ENCODE results near the gene GRID2IP. TPM values are rescaled to one million over a fixed set of nuclear protein-coding genes. Genes with fewer than 3 reads are reported as not detected.

The GRID2IP gene
- total RNA-seq, 1 donor from 2014 or later: not detected

DNA sequence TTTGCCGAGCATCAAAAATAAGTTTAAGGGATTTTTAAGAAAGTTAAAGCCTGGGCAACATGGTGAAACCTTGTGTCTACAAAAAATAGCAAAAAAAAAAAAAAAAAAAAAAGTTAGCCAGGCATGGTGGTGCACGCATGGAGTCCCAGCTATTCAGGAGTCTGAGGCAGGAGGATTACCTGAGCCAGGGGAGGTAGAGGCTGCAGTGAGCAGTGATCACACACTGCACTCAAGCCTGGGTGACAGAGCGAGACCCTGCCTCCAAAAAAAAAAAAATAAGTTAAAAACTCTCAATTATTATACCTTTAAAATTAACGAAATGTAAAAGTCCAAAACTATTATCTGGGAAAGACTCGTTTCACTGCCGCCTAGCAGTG, 68.5 kb downstream of the GRID2IP start:
- H3K9me3 Mint-ChIP-seq: peaks cover 7% of the 10 kb centered on the region
- peak overlapping the region; percentile 98 for H3K4me3 Mint-ChIP-seq
- H4K20me1 ChIP-seq (ENCODE audit: low read depth): peaks cover 49% of the 10 kb centered on the region
- H3K36me3 ChIP-seq: no peaks in the 10 kb centered on the region
- peak overlapping the region; percentile 80 for H3K4me3 ChIP-seq
- H3K4me1 Mint-ChIP-seq: peaks cover 7% of the 10 kb centered on the region
- DNase-seq (ENCODE audit: low spot score): no peak
- peaks cover 13% of the 10 kb centered on the region for H3K36me3 Mint-ChIP-seq
- H3K4me2 ChIP-seq: peak overlapping the region; percentile 85
- no peak overlapping the region for H3K27ac ChIP-seq
- H3F3A ChIP-seq (ENCODE audit: low read depth): peaks cover 12% of the 10 kb centered on the region
- H3K27me3 Mint-ChIP-seq (ENCODE audit: insufficient read depth, low read depth): no peaks in the 10 kb centered on the region
- no peaks in the 10 kb centered on the region for H3K27me3 ChIP-seq
- H2AFZ ChIP-seq (replicated peaks): no peak overlapping the region
- no peak overlapping the region for H3K27ac Mint-ChIP-seq
- peaks cover 61% of the 10 kb centered on the region for H3K79me2 ChIP-seq (ENCODE audit: low read depth)
- no peaks in the 10 kb centered on the region for H3K4me1 ChIP-seq
- H3K9ac ChIP-seq: peak overlapping the region; percentile 66
- H3K9me3 ChIP-seq (ENCODE audit: low read depth): no peaks in the 10 kb centered on the region
- TF ChIP-seq, protein P1, sequence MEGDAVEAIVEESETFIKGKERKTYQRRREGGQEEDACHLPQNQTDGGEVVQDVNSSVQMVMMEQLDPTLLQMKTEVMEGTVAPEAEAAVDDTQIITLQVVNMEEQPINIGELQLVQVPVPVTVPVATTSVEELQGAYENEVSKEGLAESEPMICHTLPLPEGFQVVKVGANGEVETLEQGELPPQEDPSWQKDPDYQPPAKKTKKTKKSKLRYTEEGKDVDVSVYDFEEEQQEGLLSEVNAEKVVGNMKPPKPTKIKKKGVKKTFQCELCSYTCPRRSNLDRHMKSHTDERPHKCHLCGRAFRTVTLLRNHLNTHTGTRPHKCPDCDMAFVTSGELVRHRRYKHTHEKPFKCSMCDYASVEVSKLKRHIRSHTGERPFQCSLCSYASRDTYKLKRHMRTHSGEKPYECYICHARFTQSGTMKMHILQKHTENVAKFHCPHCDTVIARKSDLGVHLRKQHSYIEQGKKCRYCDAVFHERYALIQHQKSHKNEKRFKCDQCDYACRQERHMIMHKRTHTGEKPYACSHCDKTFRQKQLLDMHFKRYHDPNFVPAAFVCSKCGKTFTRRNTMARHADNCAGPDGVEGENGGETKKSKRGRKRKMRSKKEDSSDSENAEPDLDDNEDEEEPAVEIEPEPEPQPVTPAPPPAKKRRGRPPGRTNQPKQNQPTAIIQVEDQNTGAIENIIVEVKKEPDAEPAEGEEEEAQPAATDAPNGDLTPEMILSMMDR (IDR thresholded peaks at IDR 0.05): no peak
- TF ChIP-seq EZH2 (IDR thresholded peaks at IDR 0.05) (no peak), EZH2phosphoT487 (IDR thresholded peaks at IDR 0.05) (no peak)

DNA sequence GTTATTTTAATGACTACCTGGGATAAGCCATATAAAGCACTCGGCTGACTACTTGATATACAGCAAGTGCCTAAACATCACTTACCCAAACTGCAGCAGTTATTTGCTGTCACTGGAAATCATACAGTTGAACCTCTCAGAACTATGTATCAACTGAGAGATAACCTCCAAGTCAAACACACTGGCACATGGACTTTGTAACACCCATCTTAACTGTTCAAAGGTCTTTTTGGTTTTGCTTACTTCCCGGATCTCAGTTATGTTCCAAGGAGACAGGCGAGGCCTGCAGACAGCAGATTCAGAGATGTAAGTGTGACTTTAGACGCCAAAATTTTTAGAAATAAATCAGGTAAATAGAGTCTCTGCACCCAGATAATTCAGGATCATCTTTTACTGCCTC, 69.0 kb downstream of the GRID2IP start:
- no peak overlapping the region for H3K4me3 ChIP-seq
- H3K79me2 ChIP-seq (ENCODE audit: low read depth): peaks cover 65% of the 10 kb centered on the region
- H3K4me3 Mint-ChIP-seq: peak overlapping the region; percentile 98
- H3K4me2 ChIP-seq: peak overlapping the region; percentile 85
- H2AFZ ChIP-seq (replicated peaks): no peak overlapping the region
- no peaks in the 10 kb centered on the region for H3K9me3 ChIP-seq (ENCODE audit: low read depth)
- peaks cover 53% of the 10 kb centered on the region for H4K20me1 ChIP-seq (ENCODE audit: low read depth)
- no peaks in the 10 kb centered on the region for H3K27me3 Mint-ChIP-seq (ENCODE audit: insufficient read depth, low read depth)
- H3K27me3 ChIP-seq: no peaks in the 10 kb centered on the region
- peaks cover 7% of the 10 kb centered on the region for H3K9me3 Mint-ChIP-seq
- no peak overlapping the region for H3K27ac Mint-ChIP-seq
- peaks cover 7% of the 10 kb centered on the region for H3K4me1 Mint-ChIP-seq
- peaks cover 13% of the 10 kb centered on the region for H3K36me3 Mint-ChIP-seq
- no peak overlapping the region for H3K27ac ChIP-seq
- no peak for TF ChIP-seq EZH2phosphoT487 (IDR thresholded peaks at IDR 0.05)
- no peak for TF ChIP-seq EZH2 (IDR thresholded peaks at IDR 0.05)
- TF ChIP-seq, protein P1 (IDR thresholded peaks at IDR 0.05): no peak
- peaks cover 12% of the 10 kb centered on the region for H3F3A ChIP-seq (ENCODE audit: low read depth)
- H3K36me3 ChIP-seq: no peaks in the 10 kb centered on the region
- H3K4me1 ChIP-seq: no peaks in the 10 kb centered on the region
- no peak overlapping the region for H3K9ac ChIP-seq
- DNase-seq (ENCODE audit: low spot score): no peak

DNA sequence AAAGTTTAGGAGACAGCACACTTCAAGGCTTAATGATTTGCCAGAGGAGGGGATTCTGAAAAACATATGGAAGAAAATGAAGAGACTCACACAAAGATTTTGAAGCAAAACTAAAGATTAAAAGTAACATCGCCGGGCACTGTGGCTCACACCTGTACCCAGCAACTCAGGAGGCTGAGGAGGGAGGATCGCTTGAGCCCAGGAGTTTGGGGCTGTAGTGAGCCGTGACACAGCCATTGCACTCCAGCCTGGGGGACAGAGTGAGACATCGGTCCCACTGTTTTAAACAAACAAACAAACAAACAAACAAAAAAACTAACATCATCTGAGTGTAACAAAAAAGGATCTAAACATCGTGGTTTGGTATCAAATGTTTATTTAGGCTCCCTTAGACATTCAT, 69.8 kb downstream of the GRID2IP start:
- no peak overlapping the region for H3K4me2 ChIP-seq
- H3F3A ChIP-seq (ENCODE audit: low read depth): peaks cover 12% of the 10 kb centered on the region
- TF ChIP-seq, protein P1 (IDR thresholded peaks at IDR 0.05): no peak
- TF ChIP-seq EZH2phosphoT487 (IDR thresholded peaks at IDR 0.05) (no peak), EZH2 (IDR thresholded peaks at IDR 0.05) (no peak)
- H3K4me1 Mint-ChIP-seq: peaks cover 7% of the 10 kb centered on the region
- no peaks in the 10 kb centered on the region for H3K9me3 ChIP-seq (ENCODE audit: low read depth)
- H3K27ac Mint-ChIP-seq: no peak overlapping the region
- peaks cover 74% of the 10 kb centered on the region for H3K79me2 ChIP-seq (ENCODE audit: low read depth)
- peaks cover 4% of the 10 kb centered on the region for H3K9me3 Mint-ChIP-seq
- peaks cover 13% of the 10 kb centered on the region for H3K36me3 Mint-ChIP-seq
- no peaks in the 10 kb centered on the region for H3K27me3 Mint-ChIP-seq (ENCODE audit: insufficient read depth, low read depth)
- peak overlapping the region; percentile 67 for H3K4me3 Mint-ChIP-seq
- H3K36me3 ChIP-seq: no peaks in the 10 kb centered on the region
- H3K27ac ChIP-seq: no peak overlapping the region
- H4K20me1 ChIP-seq (ENCODE audit: low read depth): peaks cover 62% of the 10 kb centered on the region
- H3K4me1 ChIP-seq: no peaks in the 10 kb centered on the region
- no peak overlapping the region for H3K4me3 ChIP-seq
- no peak overlapping the region for H2AFZ ChIP-seq (replicated peaks)
- H3K9ac ChIP-seq: no peak overlapping the region
- no peaks in the 10 kb centered on the region for H3K27me3 ChIP-seq
- no peak for DNase-seq (ENCODE audit: low spot score)
